Daoy (cell line): ENCODE results near the gene KSR2. TPM values are rescaled to one million over a fixed set of nuclear protein-coding genes. Genes with fewer than 3 reads are reported as not detected.
A peak's percentile ranks its signal among the peaks of the same experiment; 100 is the strongest.

ENCODE experiments used
- DNase-seq: peaks from one replicate; pipeline ENCODE4 v3.0.0-alpha.2; 2015; ENCODE audit warnings: low read depth
- total RNA-seq: library from RNA; depleted of rRNA; stranded (reverse); fragments of >200 nt; shearing (Covaris generic); gene quantifications from 2 replicates; pipeline ENCODE4 v1.2.3, GENCODE V29; 2014

The KSR2 gene
- total RNA-seq, 1 experiment from 2014 or later: 0.29 TPM

- DNase-seq: no peak
These were observed 328.3 kb downstream of the KSR2 start for GRCh38 chr12:117640511-117640910.

GRCh38 chr12:117629454-117629853, 339.3 kb downstream of the KSR2 start:
- DNase-seq: no peak

- DNase-seq: peak; percentile 13
These were observed 340.1 kb downstream of the KSR2 start for GRCh38 chr12:117628711-117629110.

GRCh38 chr12:117622741-117623140, 346.0 kb downstream of the KSR2 start:
- DNase-seq: peak; percentile 18

GRCh38 chr12:117622087-117622486, 346.7 kb downstream of the KSR2 start:
- DNase-seq: no peak

GRCh38 chr12:117607778-117608177, 361.0 kb downstream of the KSR2 start:
- no peak for DNase-seq

GRCh38 chr12:117606945-117607344, 361.8 kb downstream of the KSR2 start:
- DNase-seq: no peak

- DNase-seq: no peak
These were observed 362.8 kb downstream of the KSR2 start for GRCh38 chr12:117606024-117606423.

GRCh38 chr12:117603316-117604113, 365.3 kb downstream of the KSR2 start:
- peak; percentile 47 for DNase-seq

GRCh38 chr12:117599849-117600248, 368.9 kb downstream of the KSR2 start:
- DNase-seq: no peak

GRCh38 chr12:117596968-117597367, 371.8 kb downstream of the KSR2 start:
- peak; percentile 46 for DNase-seq

GRCh38 chr12:117595751-117596150, 373.0 kb downstream of the KSR2 start:
- no peak for DNase-seq

- no peak for DNase-seq
These were observed 374.3 kb downstream of the KSR2 start for GRCh38 chr12:117594481-117594880.

- DNase-seq: no peak
These were observed 374.9 kb downstream of the KSR2 start for GRCh38 chr12:117593815-117594400.

- no peak for DNase-seq
These were observed 376.0 kb downstream of the KSR2 start for GRCh38 chr12:117592588-117593305.

- DNase-seq: no peak
These were observed 377.8 kb downstream of the KSR2 start for GRCh38 chr12:117590999-117591398.

- no peak for DNase-seq
These were observed 378.4 kb downstream of the KSR2 start for GRCh38 chr12:117590386-117590785.

- no peak for DNase-seq
These were observed 379.8 kb downstream of the KSR2 start for GRCh38 chr12:117589021-117589420.

GRCh38 chr12:117587631-117588287, 381.0 kb downstream of the KSR2 start:
- DNase-seq: peak; percentile 59

- DNase-seq: no peak
These were observed 385.0 kb downstream of the KSR2 start for GRCh38 chr12:117583677-117584225.

- no peak for DNase-seq
These were observed 385.7 kb downstream of the KSR2 start for GRCh38 chr12:117583092-117583491.
